K562 (cell line): ENCODE measurements around the gene MTA2. TPM values are rescaled to one million over a fixed set of nuclear protein-coding genes. Genes with fewer than 3 reads are reported as not detected.

ENCODE experiments used
- BRD9 ChIP-seq: fragments of 450-650 bp; IDR thresholded peaks from 2 replicates; pipeline ENCODE4 v1.6.1; 2018; ENCODE audit warnings: low read depth; ENCODE audit not compliant: partially characterized antibody
- CBX5 ChIP-seq: IDR thresholded peaks from 2 replicates; pipeline ENCODE4 v1.6.1; 2014; ENCODE audit warnings: low read depth, borderline replicate concordance
- CBX8 ChIP-seq: fragments of 200-600 bp; sonication (generic); IDR thresholded peaks from 2 replicates; pipeline ENCODE4 v1.6.1; 2012; ENCODE audit warnings: borderline replicate concordance, mixed run types, low read depth, mild to moderate bottlenecking, moderate library complexity, mixed read lengths, low read length, control low read depth, inconsistent platforms; ENCODE audit not compliant: poor library complexity, severe bottlenecking; ENCODE audit errors: extremely low read depth
- ESRRA ChIP-seq: fragments of 450-650 bp; IDR thresholded peaks from 2 replicates; pipeline ENCODE4 v1.6.1; 2014; ENCODE audit warnings: low read depth, mild to moderate bottlenecking, moderate library complexity, borderline replicate concordance
- HDAC1 ChIP-seq, 2 experiments: fragments of 450-650 bp; IDR thresholded peaks; 2 replicates each; pipeline ENCODE4 v1.6.1; 2016 to 2017; ENCODE audit warnings: inconsistent platforms in 1 of 2, mild to moderate bottlenecking in 1 of 2, moderate library complexity in 1 of 2
- PCBP1 ChIP-seq: fragments of 200-400 bp; formaldehyde crosslinking; IDR thresholded peaks from 2 replicates; pipeline ENCODE4 v1.6.1; 2018; ENCODE audit warnings: mild to moderate bottlenecking, low read depth, low read length; ENCODE audit not compliant: poor library complexity, severe bottlenecking
- SMARCA4 ChIP-seq: fragments of 450-650 bp; IDR thresholded peaks from 2 replicates; pipeline ENCODE4 v1.6.1; 2016
- SNAPC5 ChIP-seq: fragments of 250-450 bp; sonication (Bioruptor Pico); IDR thresholded peaks from 2 replicates; pipeline ENCODE4 v1.8.0; 2021; ENCODE audit warnings: moderate library complexity, mild to moderate bottlenecking, inconsistent platforms
- TAF7 ChIP-seq: fragments of 450-650 bp; IDR thresholded peaks from 2 replicates; pipeline ENCODE4 v1.6.1; 2016; ENCODE audit warnings: missing genetic modification characterization, missing compliant biosample characterization
- TCF7L2 ChIP-seq: fragments of 150-350 bp; IDR thresholded peaks from 2 replicates; pipeline ENCODE4 v1.6.1; 2016; ENCODE audit warnings: low read depth, mild to moderate bottlenecking, low read length, moderate library complexity
- TFE3 ChIP-seq: fragments of 450-650 bp; formaldehyde crosslinking; IDR thresholded peaks from 2 replicates; pipeline ENCODE4 v1.4.0; 2020; ENCODE audit warnings: mild to moderate bottlenecking, mixed read lengths
- ZBTB11 ChIP-seq, 3 experiments: fragments of 200-800 bp in 1 of 3; fragments of 250-450 bp in 1 of 3; fragments of 450-650 bp in 1 of 3; sonication (Bioruptor Pico) in 1 of 3; sonication (Bioruptor generic) in 1 of 3; formaldehyde crosslinking in 1 of 3; IDR thresholded peaks; 2 replicates each; pipeline versions ENCODE4 v1.6.1 to v1.8.0; 2016 to 2022; ENCODE audit warnings: mild to moderate bottlenecking in 2 of 3, missing genetic modification characterization in 2 of 3, missing compliant biosample characterization in 1 of 3, moderate library complexity in 1 of 3
- ZBTB2 ChIP-seq: fragments of 450-650 bp; IDR thresholded peaks from 2 replicates; pipeline ENCODE4 v1.6.1; 2016; ENCODE audit warnings: antibody characterized with exemption
- ZFX ChIP-seq: sonication (generic); formaldehyde crosslinking; IDR thresholded peaks from 2 replicates; pipeline ENCODE4 v1.8.0; 2022; ENCODE audit warnings: mild to moderate bottlenecking, missing genetic modification reagents, moderate library complexity
- ZNF121 ChIP-seq: sonication (generic); formaldehyde crosslinking; conservative IDR thresholded peaks from 2 replicates; pipeline ENCODE4 v1.8.0; 2022; ENCODE audit warnings: missing genetic modification reagents
- ZNF282 ChIP-seq: sonication (generic); formaldehyde crosslinking; IDR thresholded peaks from 2 replicates; pipeline ENCODE4 v1.8.1; 2023; ENCODE audit warnings: missing genetic modification reagents
- ZNF717 ChIP-seq: fragments of 250-450 bp; sonication (Bioruptor Pico); IDR thresholded peaks from 2 replicates; pipeline ENCODE4 v1.5.0; 2021
- ZNF740 ChIP-seq, 3 experiments: fragments of 200-800 bp in 1 of 3; sonication (Bioruptor generic) in 1 of 3; sonication (generic) in 1 of 3; formaldehyde crosslinking in 1 of 3; IDR thresholded peaks; 2 replicates each; pipeline versions ENCODE4 v1.6.1 to v1.8.0; 2016 to 2022; ENCODE audit warnings: mild to moderate bottlenecking in 2 of 3, missing compliant biosample characterization in 2 of 3, missing genetic modification characterization in 2 of 3, missing genetic modification reagents in 1 of 3
- polyA plus RNA-seq, 8 experiments: library from polyadenylated mRNA; depleted of rRNA in 4 of 8; stranded (reverse) in 5 of 8; unstranded in 3 of 8; fragments of >200 nt; fragmentation: Nextera tagmentation in 2 of 8; fragmentation: Illumina TruSeq in 1 of 8; extraction: Ambion mirVana in 2 of 8; extraction: Trizol in 1 of 8; gene quantifications; 2 replicates each; pipeline versions ENCODE4 v1.2.1 to v1.2.3, GENCODE V29; 2011 to 2014; ENCODE audit warnings: inconsistent platforms in 1 of 8, missing spikeins in 1 of 8
- total RNA-seq, 7 experiments: library from RNA; depleted of rRNA in 6 of 7; stranded (reverse); fragments of >200 nt in 6 of 7; fragmentation: Illumina TruSeq in 2 of 7; extraction: Trizol in 2 of 7; gene quantifications; 2 replicates each; pipeline versions ENCODE4 v1.2.1 to v1.2.3, GENCODE V29; 2011 to 2021; ENCODE audit warnings: low replicate concordance in 1 of 7

The MTA2 gene
- total and polyA plus RNA-seq, 9 of the 15 experiments (the other 6 are each of a cell fraction or from before 2014, with no cell fraction given) = 6.2 to 220 (median 172) TPM

GRCh38 chr11:62601372-62602140 is at the start of gene MTA2 (continued):
- TF ChIP-seq ZNF282 (CRISPR knock-in tag) (0 out of 2 replicates have a peak, but pooled peaks have one; percentile 1), TAF7 (no peak), ZNF717 (CRISPR knock-in tag) (no peak), ZBTB2 (no peak), ZNF121 (CRISPR knock-in tag) (no peak), PCBP1 (peak; percentile 50), ZNF740 (CRISPR knock-in tag; IDR thresholded peaks at IDR 0.05) (0 out of 2 replicates have a peak, but pooled peaks have one; percentile 51), ZNF740 (tag; IDR thresholded peaks at IDR 0.05) (no peak), HDAC1 (IDR thresholded peaks at IDR 0.05) (peak in 1 of 2 experiments; percentile 61; a peak in 2 of 4 replicates), BRD9 (no peak), CBX5 (no peak), ESRRA (0 out of 2 replicates have a peak, but pooled peaks have one; percentile 11), TCF7L2 (no peak), SMARCA4 (no peak), TFE3 (no peak), CBX8 (no peak), ZBTB11 (CRISPR knock-in tag; IDR thresholded peaks at IDR 0.05) (peak in 1 of 3 experiments; percentile 70; a peak in 2 of 6 replicates), SNAPC5 (CRISPR knock-in tag) (no peak), ZFX (peak; percentile 85)
